ENCODE results near the gene CBX2.

- TF ChIP-seq CTCF (IDR thresholded peaks at IDR 0.05; ENCODE audit: low read depth, low read length) (no peak), EZH2phosphoT487 (IDR thresholded peaks at IDR 0.05; ENCODE audit: low read depth) (no peak)
Measured at GRCh38 chr17:79825580-79825921, 47.6 kb downstream of the CBX2 start.

Measured in OCI-LY3 (cell line).